IMR-90 (cell line): Measurements from ENCODE around the gene POM121L2. TPM values are rescaled to one million over a fixed set of nuclear protein-coding genes. Genes with fewer than 3 reads are reported as not detected.

Experiments used
- ATAC-seq: fragments of 200-7000 bp; cut with Tn5 transposase; 2 replicates; pipeline ENCODE4 v1.9.1; 2020; ENCODE audit warnings: low read depth, mild to moderate bottlenecking, moderate library complexity
- BruUV-seq: library from RNA; stranded (reverse); fragments of 400-500 nt; replicated peaks from 2 replicates; lab custom pipeline; 2021; lab: Mats Ljungman, UMichigan
- CTCF ChIA-PET: fragments of 300-600 bp; formaldehyde crosslinking; extraction: SDS; loops from one replicate; lab custom pipeline; 2021; ENCODE audit warnings: antibody characterized with exemption; lab: Yijun Ruan, JAX
- POLR2A ChIA-PET: fragments of 300-600 bp; sonication (Branson Sonifier 250); formaldehyde crosslinking; loops from one replicate; lab custom pipeline; 2022; ENCODE audit warnings: antibody characterized with exemption; ENCODE audit not compliant: unreplicated experiment; lab: Charles Lee
- DNase-seq: peaks from one replicate; pipeline ENCODE4 v3.0.0; 2013
- H2AFZ ChIP-seq: replicated peaks from 2 replicates; pipeline ENCODE3; 2013; ENCODE audit warnings: low read length, mild to moderate bottlenecking; ENCODE audit not compliant: poor library complexity
- H2AK5ac ChIP-seq: 2 replicates; pipeline ENCODE4 v1.6.1; 2013; ENCODE audit warnings: low read depth, low read length, inconsistent platforms
- H2AK9ac ChIP-seq: replicated peaks from 2 replicates; pipeline ENCODE3; 2013; ENCODE audit warnings: mild to moderate bottlenecking, low read depth, low read length, moderate library complexity; ENCODE audit not compliant: poor library complexity
- H2BK120ac ChIP-seq: 2 replicates; pipeline ENCODE4 v1.6.1; 2013; ENCODE audit warnings: low read depth, low read length, inconsistent platforms
- H2BK15ac ChIP-seq: 3 replicates; pipeline ENCODE4 v1.6.1; 2013; ENCODE audit warnings: low read depth, low read length, inconsistent platforms
- H2BK20ac ChIP-seq: 2 replicates; pipeline ENCODE4 v1.6.1; 2013; ENCODE audit warnings: low read depth, mild to moderate bottlenecking, inconsistent platforms, low read length, moderate library complexity
- H2BK5ac ChIP-seq: 2 replicates; pipeline ENCODE4 v1.6.1; 2013; ENCODE audit warnings: mild to moderate bottlenecking, low read depth, low read length, inconsistent platforms; ENCODE audit not compliant: poor library complexity, severe bottlenecking
- H3K14ac ChIP-seq: replicated peaks from 2 replicates; pipeline ENCODE4 v1.6.1; 2013; ENCODE audit warnings: low read depth, low read length, inconsistent platforms
- H3K18ac ChIP-seq: 2 replicates; pipeline ENCODE4 v1.6.1; 2013; ENCODE audit warnings: low read depth, low read length, control low read depth
- H3K23ac ChIP-seq: 2 replicates; pipeline ENCODE4 v1.6.1; 2013; ENCODE audit warnings: low read depth, low read length, inconsistent platforms
- H3K27ac ChIP-seq: 2 replicates; pipeline ENCODE4 v1.5.1; 2013; ENCODE audit warnings: mild to moderate bottlenecking, control low read depth, low read length; ENCODE audit not compliant: insufficient read depth
- H3K27me3 ChIP-seq: 2 replicates; pipeline ENCODE4 v1.6.1; 2013; ENCODE audit warnings: low read length; ENCODE audit not compliant: control insufficient read depth, insufficient read depth
- H3K36me3 ChIP-seq: 2 replicates; pipeline ENCODE4 v1.6.1; 2013; ENCODE audit warnings: low read length, mixed read lengths; ENCODE audit not compliant: control insufficient read depth, insufficient read depth
- H3K4ac ChIP-seq: 2 replicates; pipeline ENCODE4 v1.6.1; 2013; ENCODE audit warnings: low read depth, low read length, inconsistent platforms
- H3K4me1 ChIP-seq: 2 replicates; pipeline ENCODE4 v1.6.1; 2013; ENCODE audit warnings: low read length, mixed read lengths; ENCODE audit not compliant: control insufficient read depth, insufficient read depth
- H3K4me2 ChIP-seq: 2 replicates; pipeline ENCODE4 v1.6.1; 2013; ENCODE audit warnings: low read depth, mild to moderate bottlenecking, control low read depth, low read length, moderate library complexity
- H3K4me3 ChIP-seq: 2 replicates; pipeline ENCODE4 v1.5.1; 2013; ENCODE audit warnings: low read depth, mild to moderate bottlenecking, control low read depth, low read length, moderate library complexity; ENCODE audit not compliant: insufficient read depth
- H3K56ac ChIP-seq: 2 replicates; pipeline ENCODE4 v1.6.1; 2013; ENCODE audit warnings: low read length, inconsistent platforms; ENCODE audit not compliant: insufficient read depth; ENCODE audit errors: extremely low read depth
- H3K79me1 ChIP-seq, 2 experiments: 2 replicates each; pipeline ENCODE4 v1.6.1; 2013; ENCODE audit warnings: low read length in 2 of 2, inconsistent platforms in 1 of 2, low read depth in 1 of 2
- H3K9ac ChIP-seq: 2 replicates; pipeline ENCODE4 v1.6.1; 2013; ENCODE audit warnings: low read depth, low read length, control low read depth
- H3K9me1 ChIP-seq: 2 replicates; pipeline ENCODE4 v1.6.1; 2013; ENCODE audit warnings: low read length, inconsistent platforms; ENCODE audit not compliant: insufficient read depth
- H3K9me3 ChIP-seq: 2 replicates; pipeline ENCODE4 v1.6.1; 2013; ENCODE audit warnings: low read length; ENCODE audit not compliant: control insufficient read depth, insufficient read depth
- H4K20me1 ChIP-seq: 2 replicates; pipeline ENCODE4 v1.6.1; 2013; ENCODE audit warnings: low read length, inconsistent platforms; ENCODE audit not compliant: insufficient read depth
- H4K5ac ChIP-seq: 2 replicates; pipeline ENCODE4 v1.6.1; 2013; ENCODE audit warnings: mild to moderate bottlenecking, low read depth, low read length, control low read depth
- H4K8ac ChIP-seq, 2 experiments: 2 replicates each; pipeline ENCODE4 v1.6.1; 2013; ENCODE audit warnings: low read depth in 2 of 2, low read length in 2 of 2, control low read depth in 1 of 2, inconsistent platforms in 1 of 2
- H4K91ac ChIP-seq: 2 replicates; pipeline ENCODE4 v1.6.1; 2013; ENCODE audit warnings: low read depth, low read length, inconsistent platforms; ENCODE audit not compliant: insufficient read depth
- BHLHE40 ChIP-seq: fragments of 150-350 bp; IDR thresholded peaks from 2 replicates; pipeline ENCODE4 v1.6.1; 2016; ENCODE audit warnings: mild to moderate bottlenecking, low read depth, low read length
- CEBPB ChIP-seq: IDR thresholded peaks from 2 replicates; pipeline ENCODE4 v1.6.1; 2012; ENCODE audit warnings: low read depth, low read length, improper control_type of control experiment
- CHD1 ChIP-seq: IDR thresholded peaks from 2 replicates; pipeline ENCODE4 v1.6.1; 2012; ENCODE audit warnings: low read depth, low read length, improper control_type of control experiment
- MAFK ChIP-seq: IDR thresholded peaks from 2 replicates; pipeline ENCODE4 v1.6.1; 2012; ENCODE audit warnings: low read depth, low read length, improper control_type of control experiment
- MAZ ChIP-seq: IDR thresholded peaks from 2 replicates; pipeline ENCODE4 v1.6.1; 2012; ENCODE audit warnings: low read depth, mild to moderate bottlenecking, low read length, improper control_type of control experiment, moderate library complexity, borderline replicate concordance
- MXI1 ChIP-seq: IDR thresholded peaks from 2 replicates; pipeline ENCODE4 v1.6.1; 2012; ENCODE audit warnings: low read depth, mild to moderate bottlenecking, low read length, moderate library complexity, borderline replicate concordance
- NFE2L2 ChIP-seq: fragments of 150-350 bp; IDR thresholded peaks from 2 replicates; pipeline ENCODE4 v1.6.1; 2016; ENCODE audit warnings: low read depth, mild to moderate bottlenecking, low read length
- RAD21 ChIP-seq: IDR thresholded peaks from 2 replicates; pipeline ENCODE4 v1.6.1; 2012; ENCODE audit warnings: low read length, improper control_type of control experiment
- RCOR1 ChIP-seq: IDR thresholded peaks from 2 replicates; pipeline ENCODE4 v1.6.1; 2012; ENCODE audit warnings: mild to moderate bottlenecking, low read length, improper control_type of control experiment; ENCODE audit not compliant: insufficient replicate concordance
- SMC3 ChIP-seq: fragments of 150-350 bp; IDR thresholded peaks from 2 replicates; pipeline ENCODE4 v1.6.1; 2016; ENCODE audit warnings: low read depth, mild to moderate bottlenecking, antibody characterized with exemption, low read length, moderate library complexity
- WGBS, 2 experiments: methylation state at CpG; one replicate each; pipeline versions ENCODE4 v1.1.5 to v1.1.7; 2013; ENCODE audit warnings: missing lambda C conversion rate in 2 of 2; ENCODE audit not compliant: insufficient read length in 1 of 2; ENCODE audit errors: extremely low coverage in 2 of 2; 5-methylcytosine and 5-hydroxymethylcytosine counted together
- dilution Hi-C: fragments of 300-500 bp; cut with HindIII; formaldehyde crosslinking; loops from one replicate; pipeline ENCODE4 v1.14.3; 2018; ENCODE audit warnings: low sequenced_read_pairs; ENCODE audit not compliant: unreplicated experiment
- in situ Hi-C: fragments of 300-500 bp; cut with MboI; formaldehyde crosslinking; loops from 3 replicates; pipeline ENCODE4 v1.14.3; 2019; ENCODE audit warnings: low sequenced_read_pairs, inconsistent platforms, mixed read lengths
- intact Hi-C: fragments of 100-400 bp; cut with micrococcal nuclease; formaldehyde crosslinking; loops from 2 replicates; pipeline ENCODE4 v1.10.0; 2022
- polyA plus RNA-seq, 3 experiments: library from polyadenylated mRNA; depleted of rRNA; stranded (reverse); fragments of >200 nt; gene quantifications; 2 replicates each; pipeline ENCODE4 v1.2.3, GENCODE V29; 2012; ENCODE audit warnings: low replicate concordance in 1 of 3
- total RNA-seq: library from RNA; depleted of rRNA; stranded (reverse); fragments of >200 nt; gene quantifications from 2 replicates; pipeline ENCODE4 v1.2.3, GENCODE V29; 2012
- TF ChIP-seq, protein P1 (sequence below): fragments of 150-350 bp; IDR thresholded peaks from 2 replicates; pipeline ENCODE4 v1.6.1; 2016; ENCODE audit warnings: low read depth, mild to moderate bottlenecking, low read length, moderate library complexity, borderline replicate concordance

Gene POM121L2
- total and polyA plus RNA-seq, 2 of the 4 experiments (the other 2 are of a cell fraction), result not detected

DNA sequence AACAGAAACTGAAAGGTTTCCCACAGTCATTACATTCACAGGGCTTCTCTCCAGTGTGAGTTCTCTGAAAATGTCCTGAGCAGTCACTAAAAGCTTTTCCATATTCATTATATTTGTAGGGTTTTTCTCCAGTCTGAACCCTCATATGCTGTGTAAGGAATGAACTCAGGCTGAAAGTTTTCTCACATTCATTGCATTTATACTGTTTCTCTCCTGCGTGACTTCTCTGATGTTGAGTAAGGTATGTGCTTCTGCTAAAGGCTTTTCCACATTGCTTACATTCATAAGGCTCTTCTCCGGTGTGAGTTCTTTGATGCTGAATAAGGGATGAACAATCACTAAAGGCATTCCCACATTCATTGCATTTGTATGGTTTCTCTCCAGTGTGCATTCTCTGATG is 46.7 kb upstream of the POM121L2 start:
- no peak overlapping the region for H3K18ac ChIP-seq
- H3K9me3 ChIP-seq, result no peaks in the 10 kb centered on the region
- no peak overlapping the region for H2AK9ac ChIP-seq
- dilution Hi-C loops, result no loop called here
- DNase-seq, result no peak
- TF ChIP-seq, protein P1, sequence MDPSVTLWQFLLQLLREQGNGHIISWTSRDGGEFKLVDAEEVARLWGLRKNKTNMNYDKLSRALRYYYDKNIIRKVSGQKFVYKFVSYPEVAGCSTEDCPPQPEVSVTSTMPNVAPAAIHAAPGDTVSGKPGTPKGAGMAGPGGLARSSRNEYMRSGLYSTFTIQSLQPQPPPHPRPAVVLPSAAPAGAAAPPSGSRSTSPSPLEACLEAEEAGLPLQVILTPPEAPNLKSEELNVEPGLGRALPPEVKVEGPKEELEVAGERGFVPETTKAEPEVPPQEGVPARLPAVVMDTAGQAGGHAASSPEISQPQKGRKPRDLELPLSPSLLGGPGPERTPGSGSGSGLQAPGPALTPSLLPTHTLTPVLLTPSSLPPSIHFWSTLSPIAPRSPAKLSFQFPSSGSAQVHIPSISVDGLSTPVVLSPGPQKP, result no peak
- TF ChIP-seq MXI1, result no peak
- TF ChIP-seq MAZ, result no peak
- no peak for TF ChIP-seq BHLHE40
- no peak for TF ChIP-seq RCOR1
- TF ChIP-seq CEBPB, result no peak
- TF ChIP-seq NFE2L2, result no peak
- no peak for TF ChIP-seq RAD21
- no peak for TF ChIP-seq CHD1
- TF ChIP-seq MAFK, result no peak
- no peak for TF ChIP-seq SMC3
- H2BK120ac ChIP-seq, result no peak overlapping the region
- H2AFZ ChIP-seq, result no peak overlapping the region
- no peak for ATAC-seq
- H3K27me3 ChIP-seq, result no peaks in the 10 kb centered on the region
- in situ Hi-C loops, result no loop called here
- no peak overlapping the region for H3K4me3 ChIP-seq
- H3K9me1 ChIP-seq, result no peaks in the 10 kb centered on the region
- ChIA-PET CTCF (no interaction called here), POLR2A (no interaction called here)
- H2BK20ac ChIP-seq, result no peak overlapping the region
- H3K14ac ChIP-seq, result no peak overlapping the region
- no peaks in the 10 kb centered on the region for H3K79me1 ChIP-seq
- intact Hi-C loops, result no loop called here
- no peak overlapping the region for H4K8ac ChIP-seq
- H3K9ac ChIP-seq, result no peak overlapping the region
- H2AK5ac ChIP-seq, result no peak overlapping the region
- no peak overlapping the region for H4K91ac ChIP-seq
- H3K23ac ChIP-seq, result no peak overlapping the region
- H3K36me3 ChIP-seq, result no peaks in the 10 kb centered on the region
- no peak overlapping the region for H3K27ac ChIP-seq
- H4K5ac ChIP-seq, result no peak overlapping the region
- no peak overlapping the region for H3K4me2 ChIP-seq
- BruUV-seq, result no TSS peak
- no CpG with 5 or more reads among the region's 2 CpGs for whole genome bisulfite sequencing, 2 experiments
- H3K4me1 ChIP-seq, result no peaks in the 10 kb centered on the region
- H2BK5ac ChIP-seq, result no peak overlapping the region
- H4K20me1 ChIP-seq, result no peaks in the 10 kb centered on the region
- no peak overlapping the region for H2BK15ac ChIP-seq
- H3K56ac ChIP-seq, result no peak overlapping the region
- no peak overlapping the region for H3K4ac ChIP-seq
